HG03575 (cell line): ENCODE results near the gene FBXW7.

Experiments used
- ATAC-seq: cut with Tn5 transposase; IDR thresholded peaks from one replicate; pipeline ENCODE4 v1.9.1; 2021; ENCODE audit not compliant: unreplicated experiment, insufficient number of reproducible peaks, low FRiP score; ENCODE audit errors: extremely low read depth

The FBXW7 gene

GRCh38 chr4:152451496-152451895 is 84.4 kb downstream of the FBXW7 start:
- ATAC-seq: no peak

- ATAC-seq: no peak
Observed at GRCh38 chr4:152448854-152449253, 87.0 kb downstream of the FBXW7 start.

- no peak for ATAC-seq
Observed at GRCh38 chr4:152448038-152448707, 87.7 kb downstream of the FBXW7 start.

DNA sequence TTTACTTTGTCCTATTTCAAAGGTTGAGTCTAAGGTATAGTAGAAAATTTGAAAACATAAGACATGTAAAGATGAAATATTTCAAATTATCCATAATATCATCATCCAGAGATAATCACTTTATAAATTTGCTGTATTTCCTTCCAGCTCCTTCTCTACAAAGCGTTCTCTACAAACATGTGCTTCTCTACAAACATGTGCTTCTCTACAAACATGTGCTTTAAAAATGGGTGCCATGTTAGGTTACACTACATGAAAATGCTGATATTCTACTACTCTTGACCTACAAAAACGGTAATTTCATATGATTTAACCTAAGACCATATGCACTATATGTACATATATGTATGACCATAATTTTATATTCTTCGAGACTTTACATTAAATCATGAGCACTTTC is 92.0 kb downstream of the FBXW7 start:
- ATAC-seq: no peak

GRCh38 chr4:152437561-152437960 is 98.3 kb downstream of the FBXW7 start:
- no peak for ATAC-seq

GRCh38 chr4:152436384-152436783 is 99.5 kb downstream of the FBXW7 start:
- ATAC-seq: no peak

GRCh38 chr4:152434011-152434410 is 101.9 kb downstream of the FBXW7 start:
- no peak for ATAC-seq

DNA sequence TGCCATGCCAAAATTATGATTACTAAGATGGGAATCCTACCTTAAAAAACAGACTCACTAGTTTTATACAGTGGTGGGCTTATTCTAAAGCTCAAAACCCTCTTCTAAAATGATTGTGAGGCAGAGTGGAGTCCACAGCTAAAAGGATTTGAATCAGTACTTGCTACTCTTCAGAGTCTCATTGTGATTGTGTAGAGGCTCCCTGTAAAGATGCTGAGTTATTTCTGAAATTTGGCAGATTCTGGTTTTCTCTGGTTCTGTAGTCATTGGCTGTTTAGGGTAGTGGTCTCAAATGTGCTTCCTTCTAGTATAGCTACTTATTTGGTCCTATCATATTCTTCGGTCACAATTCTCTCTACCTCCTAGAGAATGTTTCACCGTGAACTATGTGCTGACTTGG is 104.1 kb downstream of the FBXW7 start:
- no peak for ATAC-seq

- no peak for ATAC-seq
Observed at GRCh38 chr4:152431291-152431690, 104.6 kb downstream of the FBXW7 start.

GRCh38 chr4:152430507-152430906 is 105.4 kb downstream of the FBXW7 start:
- no peak for ATAC-seq

GRCh38 chr4:152427981-152428380 is 107.9 kb downstream of the FBXW7 start:
- no peak for ATAC-seq

DNA sequence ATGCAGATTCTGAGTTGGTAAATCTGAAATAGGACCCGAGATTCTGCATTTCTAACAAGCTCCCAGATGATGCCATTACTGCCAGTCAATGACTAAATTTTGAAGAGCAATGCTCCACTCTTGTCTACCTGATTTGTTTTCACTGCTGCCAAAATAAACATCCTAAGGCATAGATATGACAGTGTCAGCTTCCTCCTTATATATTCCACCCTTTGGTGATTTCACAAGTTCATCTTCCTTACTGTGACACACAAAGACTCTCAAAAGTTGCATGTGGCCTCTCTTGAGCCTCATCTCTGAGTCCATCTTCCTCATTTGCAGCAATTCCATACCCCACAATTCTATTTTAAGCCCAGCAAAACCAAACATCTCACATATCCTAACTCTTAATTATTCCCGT is 110.9 kb downstream of the FBXW7 start:
- no peak for ATAC-seq

- ATAC-seq: no peak
Observed at GRCh38 chr4:152424396-152424795, 111.5 kb downstream of the FBXW7 start.

GRCh38 chr4:152422817-152423320 is 113.0 kb downstream of the FBXW7 start:
- no peak for ATAC-seq

- ATAC-seq: no peak
Observed at GRCh38 chr4:152421576-152421975, 114.3 kb downstream of the FBXW7 start.

DNA sequence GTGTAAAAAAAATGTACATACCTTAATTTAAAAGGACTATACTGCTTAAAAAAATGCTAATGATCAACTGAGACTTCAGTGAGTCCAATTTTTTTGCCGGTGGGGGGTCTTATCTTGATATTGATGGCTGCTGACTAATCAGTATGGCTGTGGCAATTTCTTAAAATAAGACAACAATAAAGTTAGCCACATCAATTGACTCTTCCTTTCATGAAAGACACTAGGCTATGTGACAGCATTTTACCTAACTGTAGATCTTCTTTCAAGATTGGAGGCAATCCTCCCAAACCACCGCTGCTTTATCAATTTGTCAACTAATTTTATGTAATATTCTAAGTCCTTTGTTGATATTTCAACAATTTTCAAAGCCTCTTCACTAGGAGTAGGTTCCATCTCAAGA is 116.1 kb downstream of the FBXW7 start:
- ATAC-seq: no peak

DNA sequence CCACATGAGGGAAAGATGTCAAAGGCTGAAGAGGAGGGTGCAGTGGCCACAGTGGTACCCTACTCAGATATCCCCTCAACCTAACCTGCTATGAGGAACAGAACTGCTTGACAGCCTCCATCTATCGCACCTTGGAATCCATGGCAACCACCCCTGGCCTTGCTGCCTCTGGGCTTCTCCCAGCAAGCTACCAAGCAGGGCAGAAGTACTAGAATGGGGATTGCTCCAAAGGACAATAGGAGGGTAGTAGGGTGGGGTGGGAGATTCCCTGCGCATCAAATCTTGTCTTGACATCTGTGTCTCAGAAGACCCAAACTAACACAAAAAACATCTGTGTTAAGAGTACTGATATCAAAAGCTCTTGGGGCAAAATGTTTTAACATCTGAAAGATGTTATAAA is 118.2 kb downstream of the FBXW7 start:
- no peak for ATAC-seq

GRCh38 chr4:152415980-152416379 is 119.9 kb downstream of the FBXW7 start:
- ATAC-seq: no peak

- no peak for ATAC-seq
Observed at GRCh38 chr4:152408514-152409327, 127.2 kb downstream of the FBXW7 start.

- ATAC-seq: no peak
Observed at GRCh38 chr4:152401424-152401823, 134.5 kb downstream of the FBXW7 start.
